PC-3 (cell line): Measurements from ENCODE around the gene PTPRN2. TPM values are rescaled to one million over a fixed set of nuclear protein-coding genes. Genes with fewer than 3 reads are reported as not detected.

Experiments used
- ATAC-seq: fragments of 200-7000 bp; cut with Tn5 transposase; 2 replicates; pipeline ENCODE4 v1.9.1; 2020; ENCODE audit warnings: mild to moderate bottlenecking, moderate library complexity
- BruUV-seq: library from RNA; stranded (reverse); fragments of 400-500 nt; replicated peaks from 2 replicates; lab custom pipeline; 2021; lab: Mats Ljungman, UMichigan
- CTCF ChIA-PET: fragments of 300-600 bp; sonication (Branson Sonifier 250); formaldehyde crosslinking; loops from one replicate; lab custom pipeline; 2022; ENCODE audit warnings: antibody characterized with exemption; lab: Charles Lee
- POLR2A ChIA-PET: fragments of 300-600 bp; sonication (Branson Sonifier 250); formaldehyde crosslinking; loops from one replicate; lab custom pipeline; 2022; ENCODE audit warnings: antibody characterized with exemption; ENCODE audit not compliant: unreplicated experiment; lab: Charles Lee
- DNase-seq: peaks from one replicate; pipeline ENCODE4 v3.0.0-alpha.2; 2015
- H2AFZ ChIP-seq: fragments of 300-600 bp; sonication (generic); 2 replicates; pipeline ENCODE4 v1.6.0; 2016; ENCODE audit warnings: antibody characterized with exemption, low read length
- H3F3A ChIP-seq: fragments of 300-600 bp; sonication (generic); one replicate; pipeline ENCODE4 v1.6.0; 2017; ENCODE audit warnings: antibody characterized with exemption, low read length, control low read depth, mild to moderate bottlenecking; ENCODE audit not compliant: unreplicated experiment
- H3K27ac ChIP-seq: fragments of 300-600 bp; sonication (generic); 2 replicates; pipeline ENCODE4 v1.5.1; 2016; ENCODE audit warnings: mild to moderate bottlenecking, low read length
- H3K27me3 ChIP-seq: fragments of 300-600 bp; sonication (generic); 2 replicates; pipeline ENCODE4 v1.6.1; 2016; ENCODE audit warnings: low read length, mixed read lengths
- H3K36me3 ChIP-seq: fragments of 300-600 bp; sonication (generic); 2 replicates; pipeline ENCODE4 v1.6.1; 2016; ENCODE audit warnings: low read depth, mixed run types, low read length, mixed read lengths
- H3K4me1 ChIP-seq: fragments of 300-600 bp; sonication (generic); 2 replicates; pipeline ENCODE4 v1.5.1; 2016; ENCODE audit warnings: low read length; ENCODE audit not compliant: insufficient read depth
- H3K4me2 ChIP-seq: fragments of 300-600 bp; sonication (generic); 2 replicates; pipeline ENCODE4 v1.6.0; 2016; ENCODE audit warnings: low read length
- H3K4me3 ChIP-seq: fragments of 300-600 bp; sonication (generic); 2 replicates; pipeline ENCODE4 v1.5.1; 2016; ENCODE audit warnings: mild to moderate bottlenecking, low read length, mixed read lengths
- H3K79me2 ChIP-seq: fragments of 300-600 bp; sonication (generic); 2 replicates; pipeline ENCODE4 v1.6.1; 2017; ENCODE audit warnings: low read length, mixed read lengths
- H3K9ac ChIP-seq: fragments of 300-600 bp; sonication (generic); 2 replicates; pipeline ENCODE4 v1.6.0; 2016; ENCODE audit warnings: mild to moderate bottlenecking, low read length
- H3K9me2 ChIP-seq: fragments of 300-600 bp; sonication (generic); replicated peaks from 2 replicates; pipeline ENCODE4 v1.6.1; 2016; ENCODE audit warnings: mixed run types, low read length, mixed read lengths
- H3K9me3 ChIP-seq: fragments of 300-600 bp; sonication (generic); 2 replicates; pipeline ENCODE4 v1.6.1; 2016; ENCODE audit warnings: low read length, mixed read lengths
- H4K20me1 ChIP-seq: fragments of 300-600 bp; sonication (generic); 2 replicates; pipeline ENCODE4 v1.6.1; 2016; ENCODE audit warnings: low read length, mixed read lengths
- EZH2 ChIP-seq: fragments of 300-600 bp; sonication (generic); IDR thresholded peaks from one replicate; pipeline ENCODE4 v1.6.1; 2017; ENCODE audit warnings: antibody characterized with exemption, mild to moderate bottlenecking, low read length; ENCODE audit not compliant: unreplicated experiment
- EZH2phosphoT487 ChIP-seq: fragments of 300-600 bp; sonication (generic); IDR thresholded peaks from 2 replicates; pipeline ENCODE4 v1.6.1; 2018; ENCODE audit warnings: mild to moderate bottlenecking, antibody characterized with exemption, low read length, borderline replicate concordance
- intact Hi-C: fragments of 100-400 bp; cut with micrococcal nuclease; formaldehyde crosslinking; loops from 2 replicates; pipeline ENCODE4 v1.9.0; 2023
- total RNA-seq: library from RNA; depleted of rRNA; stranded (reverse); fragments of >200 nt; gene quantifications from 2 replicates; pipeline ENCODE4 v1.2.3, GENCODE V29; 2014
- TF ChIP-seq, protein P1 (sequence below): fragments of 300-600 bp; sonication (generic); conservative IDR thresholded peaks from 2 replicates; pipeline ENCODE4 v1.5.1; 2017; ENCODE audit warnings: antibody characterized with exemption, low read depth, mild to moderate bottlenecking, low read length

Gene PTPRN2
- total RNA-seq, 1 experiment from 2014 or later, result 3.2 TPM

DNA sequence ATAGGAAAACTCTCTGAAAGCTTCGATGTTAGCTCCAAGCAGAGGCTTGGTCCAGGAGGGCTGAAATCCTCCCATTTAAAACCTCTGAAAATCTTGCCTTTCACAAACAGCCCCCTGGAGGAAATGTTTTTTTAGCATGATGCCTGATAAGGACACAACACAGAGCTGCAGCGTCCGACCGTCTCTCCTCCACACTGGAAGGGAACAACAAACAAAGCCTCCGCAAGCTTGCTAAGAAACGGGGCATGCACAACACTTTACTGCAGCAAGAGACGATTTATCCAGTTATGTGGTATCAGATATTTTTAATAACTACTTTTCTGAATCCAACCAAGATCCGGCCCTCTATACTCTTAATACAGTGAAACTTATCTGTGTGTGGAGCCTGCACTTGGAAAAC is 182.3 kb downstream of the PTPRN2 start:
- Histone ChIP-seq H3K36me3 (no peaks in the 10 kb centered on the region), H3F3A (no peaks in the 10 kb centered on the region), H3K4me2 (no peak overlapping the region), H3K9ac (no peak overlapping the region), H3K27ac (no peak overlapping the region), H4K20me1 (no peaks in the 10 kb centered on the region), H3K4me1 (no peaks in the 10 kb centered on the region), H3K9me3 (no peaks in the 10 kb centered on the region), H3K79me2 (no peaks in the 10 kb centered on the region), H3K4me3 (no peak overlapping the region), H3K9me2 (no peaks in the 10 kb centered on the region), H3K27me3 (peaks cover 47% of the 10 kb centered on the region), H2AFZ (no peak overlapping the region)
- BruUV-seq, result no TSS peak
- ChIA-PET POLR2A (no interaction called here), CTCF (no interaction called here)
- TF ChIP-seq EZH2 (no peak), EZH2phosphoT487 (no peak)
- TF ChIP-seq, protein P1, sequence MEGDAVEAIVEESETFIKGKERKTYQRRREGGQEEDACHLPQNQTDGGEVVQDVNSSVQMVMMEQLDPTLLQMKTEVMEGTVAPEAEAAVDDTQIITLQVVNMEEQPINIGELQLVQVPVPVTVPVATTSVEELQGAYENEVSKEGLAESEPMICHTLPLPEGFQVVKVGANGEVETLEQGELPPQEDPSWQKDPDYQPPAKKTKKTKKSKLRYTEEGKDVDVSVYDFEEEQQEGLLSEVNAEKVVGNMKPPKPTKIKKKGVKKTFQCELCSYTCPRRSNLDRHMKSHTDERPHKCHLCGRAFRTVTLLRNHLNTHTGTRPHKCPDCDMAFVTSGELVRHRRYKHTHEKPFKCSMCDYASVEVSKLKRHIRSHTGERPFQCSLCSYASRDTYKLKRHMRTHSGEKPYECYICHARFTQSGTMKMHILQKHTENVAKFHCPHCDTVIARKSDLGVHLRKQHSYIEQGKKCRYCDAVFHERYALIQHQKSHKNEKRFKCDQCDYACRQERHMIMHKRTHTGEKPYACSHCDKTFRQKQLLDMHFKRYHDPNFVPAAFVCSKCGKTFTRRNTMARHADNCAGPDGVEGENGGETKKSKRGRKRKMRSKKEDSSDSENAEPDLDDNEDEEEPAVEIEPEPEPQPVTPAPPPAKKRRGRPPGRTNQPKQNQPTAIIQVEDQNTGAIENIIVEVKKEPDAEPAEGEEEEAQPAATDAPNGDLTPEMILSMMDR, result no peak
- intact Hi-C loops, result no loop called here
- no peak for DNase-seq
- no peak for ATAC-seq

DNA sequence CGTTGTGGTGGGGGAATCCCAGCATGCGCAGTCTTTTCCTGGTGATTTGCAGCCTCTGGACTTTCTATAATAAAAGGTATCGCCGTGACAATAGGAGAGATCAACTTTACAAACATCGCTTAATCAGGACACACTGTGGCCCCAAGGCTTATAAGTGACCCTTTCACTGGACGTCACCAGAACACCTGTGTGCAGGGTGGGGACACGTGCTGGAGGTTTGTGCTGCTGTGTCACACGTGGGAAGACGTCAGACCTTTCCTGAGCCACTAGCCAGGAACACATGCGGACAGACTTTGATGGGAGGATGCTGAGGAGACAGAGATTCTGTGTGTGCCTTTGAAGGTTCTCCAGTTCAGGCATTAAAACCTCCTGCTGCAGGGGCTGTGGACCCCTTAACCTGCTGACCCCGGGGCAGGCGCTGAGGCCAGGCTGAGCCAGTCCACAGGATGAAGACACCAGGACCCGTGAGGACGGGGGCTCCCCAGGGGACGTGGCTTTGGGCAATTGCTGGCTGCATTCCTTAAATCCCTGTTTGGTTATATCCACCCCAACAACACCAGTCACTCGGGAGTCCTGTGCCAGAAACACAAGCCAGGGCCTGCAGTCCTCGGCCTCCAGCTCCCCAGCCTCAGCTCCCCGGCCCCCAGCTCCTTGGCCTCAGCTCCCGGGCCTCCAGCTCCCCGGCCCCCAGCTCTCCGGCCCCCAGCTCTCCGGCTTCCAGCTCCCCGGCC is 183.4 kb downstream of the PTPRN2 start:
- Histone ChIP-seq H3K9me3 (no peaks in the 10 kb centered on the region), H3K79me2 (no peaks in the 10 kb centered on the region), H3K36me3 (no peaks in the 10 kb centered on the region), H3K4me1 (no peaks in the 10 kb centered on the region), H3K4me2 (no peak overlapping the region), H2AFZ (no peak overlapping the region), H3K9ac (no peak overlapping the region), H3K27ac (no peak overlapping the region), H3K9me2 (no peaks in the 10 kb centered on the region), H4K20me1 (no peaks in the 10 kb centered on the region), H3K27me3 (peaks cover 48% of the 10 kb centered on the region), H3F3A (no peaks in the 10 kb centered on the region), H3K4me3 (no peak overlapping the region)
- ChIA-PET CTCF (no interaction called here), POLR2A (no interaction called here)
- DNase-seq, result no peak
- TF ChIP-seq EZH2phosphoT487, result no peak
- TF ChIP-seq, protein P1, result no peak
- no peak for TF ChIP-seq EZH2
- ATAC-seq, result no peak
- intact Hi-C loops, result no loop called here
- no TSS peak for BruUV-seq
